Neural cell (in vitro differentiated cells): ENCODE results near the gene SULT1C2. TPM values are rescaled to one million over a fixed set of nuclear protein-coding genes. Genes with fewer than 3 reads are reported as not detected.
"Not testable (repeated sequence)": the region's sequence is repeated elsewhere in the genome, so short reads cannot be mapped to it uniquely, and the experiment has no call there.

Experiments
- H2AFZ ChIP-seq: fragments of 200-600, 300-800 bp; sonication (generic), shearing (Covaris generic); 2 replicates; pipeline ENCODE4 v1.6.0; 2014; ENCODE audit warnings: low read depth, mild to moderate bottlenecking, antibody characterized with exemption, low read length, moderate library complexity
- H3F3A ChIP-seq: fragments of 200-600 bp; shearing (Covaris generic); 2 replicates; pipeline ENCODE4 v1.6.1; 2016; ENCODE audit warnings: mild to moderate bottlenecking, moderate library complexity, mixed read lengths, antibody characterized with exemption, low read length; ENCODE audit not compliant: insufficient read depth, poor library complexity, severe bottlenecking
- H3K27ac ChIP-seq: fragments of 200-600, 300-800 bp; sonication (generic), shearing (Covaris generic); 2 replicates; pipeline ENCODE4 v1.5.1; 2014; ENCODE audit warnings: mild to moderate bottlenecking, low read length, moderate library complexity
- H3K27me3 ChIP-seq: fragments of 300-800, 200-600 bp; sonication (generic), shearing (Covaris generic); 2 replicates; pipeline ENCODE4 v1.6.0; 2014; ENCODE audit warnings: mild to moderate bottlenecking, low read depth, low read length, moderate library complexity; ENCODE audit not compliant: insufficient read depth
- H3K36me3 ChIP-seq: fragments of 300-800, 200-600 bp; sonication (generic), shearing (Covaris generic); 2 replicates; pipeline ENCODE4 v1.5.1; 2014; ENCODE audit warnings: mild to moderate bottlenecking, antibody characterized with exemption, low read length, moderate library complexity; ENCODE audit not compliant: insufficient read depth
- H3K4me2 ChIP-seq: fragments of 300-800, 200-600 bp; sonication (generic), shearing (Covaris generic); 2 replicates; pipeline ENCODE4 v1.6.0; 2014; ENCODE audit warnings: mild to moderate bottlenecking, low read length
- H3K4me3 ChIP-seq: fragments of 300-800, 200-600 bp; sonication (generic), shearing (Covaris generic); 2 replicates; pipeline ENCODE4 v1.5.1; 2014; ENCODE audit warnings: mild to moderate bottlenecking, low read length, moderate library complexity
- H3K79me2 ChIP-seq: fragments of 200-600 bp; shearing (Covaris generic); replicated peaks from 2 replicates; pipeline ENCODE4 v1.6.0; 2014; ENCODE audit warnings: mild to moderate bottlenecking, low read length, moderate library complexity; ENCODE audit not compliant: insufficient read depth
- H3K9ac ChIP-seq: fragments of 300-800, 200-600 bp; sonication (generic), shearing (Covaris generic); 2 replicates; pipeline ENCODE4 v1.6.1; 2016; ENCODE audit warnings: mild to moderate bottlenecking, low read length, mixed read lengths
- H3K9me2 ChIP-seq: fragments of 200-600 bp; shearing (Covaris generic); 2 replicates; pipeline ENCODE4 v1.6.1; 2016; ENCODE audit warnings: mild to moderate bottlenecking, low read length, mixed read lengths; ENCODE audit not compliant: insufficient read depth
- H3K9me3 ChIP-seq: fragments of 200-600, 300-800 bp; sonication (generic), shearing (Covaris generic); 2 replicates; pipeline ENCODE4 v1.6.1; 2016; ENCODE audit warnings: mild to moderate bottlenecking, mixed run types, low read length, moderate library complexity, mixed read lengths
- H4K20me1 ChIP-seq: fragments of 200-600 bp; shearing (Covaris generic); 2 replicates; pipeline ENCODE4 v1.6.1; 2016; ENCODE audit warnings: mild to moderate bottlenecking, mixed run types; ENCODE audit not compliant: insufficient read depth
- CTCF ChIP-seq: fragments of 450-650 bp; IDR thresholded peaks from 2 replicates; pipeline ENCODE4 v1.5.1; 2014; ENCODE audit warnings: antibody characterized with exemption, mild to moderate bottlenecking, moderate library complexity; ENCODE audit not compliant: poor library complexity, severe bottlenecking
- EP300 ChIP-seq: fragments of 450-650 bp; conservative IDR thresholded peaks from 2 replicates; pipeline ENCODE4 v1.6.1; 2014; ENCODE audit warnings: antibody characterized with exemption, mild to moderate bottlenecking, moderate library complexity; ENCODE audit not compliant: poor library complexity, severe bottlenecking
- EZH2 ChIP-seq: fragments of 200-600, 300-800 bp; shearing (Covaris generic), sonication (generic); IDR thresholded peaks from 2 replicates; pipeline ENCODE4 v1.6.1; 2014; ENCODE audit warnings: antibody characterized with exemption, low read length, borderline replicate concordance, mild to moderate bottlenecking; ENCODE audit not compliant: insufficient read depth, poor library complexity, severe bottlenecking
- MXI1 ChIP-seq: fragments of 450-650 bp; conservative IDR thresholded peaks from 2 replicates; pipeline ENCODE4 v1.6.1; 2014; ENCODE audit warnings: antibody characterized with exemption, mild to moderate bottlenecking; ENCODE audit not compliant: poor library complexity, severe bottlenecking
- POLR2AphosphoS5 ChIP-seq: IDR thresholded peaks from 2 replicates; pipeline ENCODE4 v1.6.1; 2012
- RAD21 ChIP-seq: fragments of 450-650 bp; conservative IDR thresholded peaks from 2 replicates; pipeline ENCODE4 v1.6.1; 2014; ENCODE audit warnings: antibody characterized with exemption, mild to moderate bottlenecking, moderate library complexity
- REST ChIP-seq: IDR thresholded peaks from 2 replicates; pipeline ENCODE4 v1.6.1; 2012; ENCODE audit warnings: borderline replicate concordance
- SMC3 ChIP-seq: fragments of 450-650 bp; conservative IDR thresholded peaks from 2 replicates; pipeline ENCODE4 v1.6.1; 2014; ENCODE audit warnings: antibody characterized with exemption, mild to moderate bottlenecking, moderate library complexity; ENCODE audit not compliant: poor library complexity
- TAF1 ChIP-seq: IDR thresholded peaks from 2 replicates; pipeline ENCODE4 v1.6.1; 2012; ENCODE audit warnings: low read depth
- polyA plus RNA-seq: library from polyadenylated mRNA; depleted of rRNA; stranded (reverse); fragments of >200 nt; gene quantifications from 2 replicates; pipeline ENCODE4 v1.2.3, GENCODE V29; 2014

SULT1C2 gene
- polyA plus RNA-seq, 1 donor from 2014 or later: not detected

- H3K4me2 ChIP-seq: no peak overlapping the region
- H3K79me2 ChIP-seq: no peaks in the 10 kb centered on the region
- no peaks in the 10 kb centered on the region for H4K20me1 ChIP-seq
- H2AFZ ChIP-seq: no peak overlapping the region
- no peaks in the 10 kb centered on the region for H3K36me3 ChIP-seq
- no peaks in the 10 kb centered on the region for H3K9me3 ChIP-seq
- no peaks in the 10 kb centered on the region for H3F3A ChIP-seq
- no peak overlapping the region for H3K4me3 ChIP-seq
- H3K27me3 ChIP-seq: no peaks in the 10 kb centered on the region
- no peaks in the 10 kb centered on the region for H3K9me2 ChIP-seq
- H3K9ac ChIP-seq: no peak overlapping the region
- TF ChIP-seq POLR2AphosphoS5: no peak
- no peak overlapping the region for H3K27ac ChIP-seq
Observed at GRCh38 chr2:108279468-108279867, 9.2 kb upstream of the SULT1C2 start.

GRCh38 chr2:108280466-108280865 lies 8.2 kb upstream of the SULT1C2 start:
- H4K20me1 ChIP-seq: no peaks in the 10 kb centered on the region
- no peaks in the 10 kb centered on the region for H3K36me3 ChIP-seq
- H3K4me2 ChIP-seq: no peak overlapping the region
- no peak overlapping the region for H3K4me3 ChIP-seq
- H3K9me3 ChIP-seq: no peaks in the 10 kb centered on the region
- H3K27ac ChIP-seq: no peak overlapping the region
- no peaks in the 10 kb centered on the region for H3F3A ChIP-seq
- TF ChIP-seq POLR2AphosphoS5: no peak
- no peak for TF ChIP-seq MXI1
- no peak for TF ChIP-seq REST
- no peak for TF ChIP-seq TAF1
- TF ChIP-seq EZH2: no peak
- no peak for TF ChIP-seq CTCF
- TF ChIP-seq SMC3: no peak
- no peak for TF ChIP-seq RAD21
- no peak for TF ChIP-seq EP300
- H3K79me2 ChIP-seq: no peaks in the 10 kb centered on the region
- H3K9ac ChIP-seq: no peak overlapping the region
- no peaks in the 10 kb centered on the region for H3K9me2 ChIP-seq
- H2AFZ ChIP-seq: no peak overlapping the region
- H3K27me3 ChIP-seq: no peaks in the 10 kb centered on the region

- not testable (repeated sequence) for H3K36me3 ChIP-seq, H3K4me3 ChIP-seq, H4K20me1 ChIP-seq, H3K4me2 ChIP-seq, H3K27ac ChIP-seq, H3K27me3 ChIP-seq, H3K79me2 ChIP-seq, H3K9me2 ChIP-seq, H2AFZ ChIP-seq, H3F3A ChIP-seq, H3K9me3 ChIP-seq, H3K9ac ChIP-seq
Observed at GRCh38 chr2:108284566-108284965, 4.1 kb upstream of the SULT1C2 start.
